BE2C (cell line): Measurements from ENCODE around the gene NRG2.

Experiments
- DNase-seq: peaks from one replicate; pipeline ENCODE4 v3.0.0-alpha.2; 2020
- H3K27me3 ChIP-seq: fragments of 250-450 bp; sonication (Bioruptor Pico); 2 replicates; pipeline ENCODE4 v1.5.1; 2020; ENCODE audit warnings: mild to moderate bottlenecking
- H3K36me3 ChIP-seq: fragments of 250-450 bp; sonication (Bioruptor Pico); 2 replicates; pipeline ENCODE4 v1.5.1; 2020; ENCODE audit warnings: mild to moderate bottlenecking
- H3K4me1 ChIP-seq: fragments of 250-450 bp; sonication (Bioruptor Pico); 2 replicates; pipeline ENCODE4 v1.5.1; 2020
- H3K4me3 ChIP-seq: 2 replicates; pipeline ENCODE4 v1.5.1; 2011; ENCODE audit warnings: low read depth, low read length
- H3K9me3 ChIP-seq: fragments of 250-450 bp; sonication (Bioruptor Pico); 2 replicates; pipeline ENCODE4 v1.5.1; 2020
- CTCF ChIP-seq: IDR thresholded peaks from 2 replicates; pipeline ENCODE4 v1.5.1; 2012; ENCODE audit warnings: mild to moderate bottlenecking, low read depth, low read length

The NRG2 gene

GRCh38 chr5:140058212-140058932 lies 15.3 kb upstream of the NRG2 start:
- Histone ChIP-seq H3K36me3 (no peaks in the 10 kb centered on the region), H3K9me3 (no peaks in the 10 kb centered on the region), H3K4me3 (no peak overlapping the region), H3K4me1 (no peaks in the 10 kb centered on the region; the same call in 1 of the 2 replicates), H3K27me3 (peaks cover 57% of the 10 kb centered on the region)
- DNase-seq = no peak
- no peak for TF ChIP-seq CTCF

GRCh38 chr5:140056880-140057279 lies 13.8 kb upstream of the NRG2 start:
- Histone ChIP-seq H3K9me3 (no peaks in the 10 kb centered on the region), H3K27me3 (peaks cover 44% of the 10 kb centered on the region)
- no peak for TF ChIP-seq CTCF

GRCh38 chr5:140055152-140055551 lies 12.1 kb upstream of the NRG2 start:
- Histone ChIP-seq H3K36me3 (no peaks in the 10 kb centered on the region), H3K4me1 (no peaks in the 10 kb centered on the region; the same call in 1 of the 2 replicates), H3K4me3 (no peak overlapping the region), H3K27me3 (peaks cover 31% of the 10 kb centered on the region), H3K9me3 (no peaks in the 10 kb centered on the region)
- no peak for DNase-seq
- no peak for TF ChIP-seq CTCF

More at GRCh38 chr5:140056880-140057279, 13.8 kb upstream of the NRG2 start:
- Histone ChIP-seq H3K36me3 (no peaks in the 10 kb centered on the region), H3K4me1 (no peaks in the 10 kb centered on the region; the same call in 1 of the 2 replicates), H3K4me3 (no peak overlapping the region)
- no peak for DNase-seq

GRCh38 chr5:140054086-140054689 lies 11.1 kb upstream of the NRG2 start:
- no peak for DNase-seq
- no peaks in the 10 kb centered on the region; the same call in 1 of the 2 replicates for H3K36me3 ChIP-seq
- no peaks in the 10 kb centered on the region; the same call in none of the 2 replicates for H3K4me1 ChIP-seq
- H3K9me3 ChIP-seq = no peaks in the 10 kb centered on the region
- TF ChIP-seq CTCF = no peak
- H3K27me3 ChIP-seq = peaks cover 24% of the 10 kb centered on the region
- H3K4me3 ChIP-seq = no peak overlapping the region

- Histone ChIP-seq H3K4me3 (no peak overlapping the region), H3K9me3 (no peaks in the 10 kb centered on the region), H3K36me3 (no peaks in the 10 kb centered on the region; the same call in 1 of the 2 replicates), H3K4me1 (no peaks in the 10 kb centered on the region; the same call in none of the 2 replicates), H3K27me3 (peaks cover 1% of the 10 kb centered on the region)
- TF ChIP-seq CTCF = no peak
- no peak for DNase-seq
These were observed 8.9 kb upstream of the NRG2 start for GRCh38 chr5:140051950-140052349.

- no peak for TF ChIP-seq CTCF
- H3K36me3 ChIP-seq = no peaks in the 10 kb centered on the region; the same call in 1 of the 2 replicates
- H3K4me1 ChIP-seq = no peaks in the 10 kb centered on the region; the same call in none of the 2 replicates
- no peak for DNase-seq
- no peak overlapping the region for H3K4me3 ChIP-seq
- no peaks in the 10 kb centered on the region for H3K27me3 ChIP-seq
- H3K9me3 ChIP-seq = no peaks in the 10 kb centered on the region
These were observed 6.6 kb upstream of the NRG2 start for GRCh38 chr5:140049713-140050112.
